ENCODE results near the gene TRIM24. TPM values are rescaled to one million over a fixed set of nuclear protein-coding genes. Genes with fewer than 3 reads are reported as not detected.

Gene TRIM24
- total RNA-seq, 1 donor from 2014 or later: 116 TPM

- peaks cover 2% of the 10 kb centered on the region for H3K27me3 Mint-ChIP-seq (ENCODE audit: insufficient read depth, low read depth)
- no peak overlapping the region for H3K27ac Mint-ChIP-seq
- H3K4me2 ChIP-seq: no peak overlapping the region
- TF ChIP-seq EZH2 (IDR thresholded peaks at IDR 0.05) (no peak), CTCF (IDR thresholded peaks at IDR 0.05) (no peak), EZH2phosphoT487 (IDR thresholded peaks at IDR 0.05) (no peak)
- peaks cover 70% of the 10 kb centered on the region for H3K36me3 ChIP-seq
- no peaks in the 10 kb centered on the region for H4K20me1 ChIP-seq (ENCODE audit: low read depth)
- peaks cover 27% of the 10 kb centered on the region for H3K9me3 Mint-ChIP-seq
- H3K36me3 Mint-ChIP-seq: peaks cover 74% of the 10 kb centered on the region
- H3K4me3 Mint-ChIP-seq: no peak overlapping the region
- peak; percentile 37 for DNase-seq (ENCODE audit: low spot score)
- H3K4me1 Mint-ChIP-seq: no peaks in the 10 kb centered on the region
- H3K79me2 ChIP-seq (ENCODE audit: low read depth): peaks cover 43% of the 10 kb centered on the region
- no peaks in the 10 kb centered on the region for H3K9me3 ChIP-seq (ENCODE audit: low read depth)
- H3K27ac ChIP-seq: no peak overlapping the region
- no peaks in the 10 kb centered on the region for H3K4me1 ChIP-seq
- H3K27me3 ChIP-seq: no peaks in the 10 kb centered on the region
- no peak overlapping the region for H2AFZ ChIP-seq (replicated peaks)
- H3K9ac ChIP-seq: no peak overlapping the region
- no peak overlapping the region for H3K4me3 ChIP-seq
- H3F3A ChIP-seq (ENCODE audit: low read depth): peaks cover 64% of the 10 kb centered on the region
Observed at GRCh38 chr7:138565451-138566114, 105.5 kb downstream of the TRIM24 start.

DNA sequence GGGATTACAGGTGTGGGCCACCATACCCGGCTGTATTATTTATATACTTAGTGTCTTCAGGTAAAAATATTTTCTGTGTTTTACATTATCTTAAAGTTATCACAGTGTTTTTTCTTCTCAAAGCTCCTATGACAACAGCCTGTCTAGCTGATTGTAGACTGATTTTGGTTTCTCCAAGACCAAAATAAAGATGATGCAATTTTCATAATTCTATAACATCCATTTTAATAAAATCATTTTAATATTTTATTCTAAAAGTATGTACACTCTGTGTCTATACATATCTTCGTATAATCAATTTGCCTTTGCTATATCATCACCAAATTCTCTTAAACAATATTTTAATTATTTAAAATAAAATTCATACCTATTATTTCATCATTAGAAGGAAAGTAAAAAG lies 108.6 kb downstream of the TRIM24 start:
- TF ChIP-seq EZH2phosphoT487 (IDR thresholded peaks at IDR 0.05) (no peak), EZH2 (IDR thresholded peaks at IDR 0.05) (no peak), CTCF (IDR thresholded peaks at IDR 0.05) (no peak)

DNA sequence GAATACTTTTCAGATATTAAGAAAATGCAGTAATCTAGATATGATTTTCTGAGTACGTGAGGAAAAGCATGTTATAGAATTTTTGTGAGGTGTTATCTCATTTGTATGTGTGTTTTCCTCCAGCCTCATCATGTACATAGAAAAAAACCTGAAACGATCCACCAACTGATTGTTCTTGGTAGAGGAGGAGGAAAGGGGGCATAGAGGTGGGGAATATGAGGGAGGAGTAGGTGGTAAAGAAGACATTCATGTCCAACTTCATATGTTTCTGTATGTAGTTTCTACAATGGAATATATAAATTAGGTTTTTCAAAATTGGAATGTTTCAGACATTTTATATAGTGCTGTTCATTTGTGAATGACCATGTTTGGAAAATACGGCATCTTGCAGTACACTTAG lies 109.4 kb downstream of the TRIM24 start:
- peak overlapping the region; percentile 51 for H3K27ac ChIP-seq
- H3K27me3 Mint-ChIP-seq (ENCODE audit: insufficient read depth, low read depth): no peaks in the 10 kb centered on the region
- H3K4me1 ChIP-seq: peaks cover 4% of the 10 kb centered on the region
- H3K4me2 ChIP-seq: no peak overlapping the region
- no peaks in the 10 kb centered on the region for H3K9me3 ChIP-seq (ENCODE audit: low read depth)
- peaks cover 10% of the 10 kb centered on the region for H3K9me3 Mint-ChIP-seq
- DNase-seq (ENCODE audit: low spot score): no peak
- no peak overlapping the region for H3K4me3 ChIP-seq
- H3F3A ChIP-seq (ENCODE audit: low read depth): peaks cover 63% of the 10 kb centered on the region
- no peak overlapping the region for H3K9ac ChIP-seq
- peaks cover 58% of the 10 kb centered on the region for H3K79me2 ChIP-seq (ENCODE audit: low read depth)
- peaks cover 81% of the 10 kb centered on the region for H3K36me3 ChIP-seq
- no peaks in the 10 kb centered on the region for H4K20me1 ChIP-seq (ENCODE audit: low read depth)
- H3K4me1 Mint-ChIP-seq: no peaks in the 10 kb centered on the region
- no peak overlapping the region for H2AFZ ChIP-seq (replicated peaks)
- H3K4me3 Mint-ChIP-seq: no peak overlapping the region
- H3K27ac Mint-ChIP-seq: no peak overlapping the region
- H3K27me3 ChIP-seq: no peaks in the 10 kb centered on the region
- TF ChIP-seq EZH2phosphoT487 (IDR thresholded peaks at IDR 0.05): no peak
- H3K36me3 Mint-ChIP-seq: peaks cover 67% of the 10 kb centered on the region

More for the DNA sequence above, 108.6 kb downstream of the TRIM24 start:
- Histone ChIP-seq H4K20me1 (ENCODE audit: low read depth) (no peaks in the 10 kb centered on the region), H3K9me3 (ENCODE audit: low read depth) (no peaks in the 10 kb centered on the region), H3K27ac (no peak overlapping the region), H3F3A (ENCODE audit: low read depth) (peaks cover 64% of the 10 kb centered on the region), H3K9ac (no peak overlapping the region), H3K4me3 (no peak overlapping the region), H2AFZ (replicated peaks) (no peak overlapping the region), H3K79me2 (ENCODE audit: low read depth) (peaks cover 58% of the 10 kb centered on the region), H3K4me2 (no peak overlapping the region), H3K27me3 (no peaks in the 10 kb centered on the region), H3K4me1 (no peaks in the 10 kb centered on the region), H3K36me3 (peaks cover 81% of the 10 kb centered on the region)
- Mint-ChIP-seq H3K27ac (no peak overlapping the region), H3K4me3 (no peak overlapping the region), H3K4me1 (no peaks in the 10 kb centered on the region), H3K36me3 (peaks cover 68% of the 10 kb centered on the region), H3K9me3 (peaks cover 16% of the 10 kb centered on the region), H3K27me3 (ENCODE audit: insufficient read depth, low read depth) (no peaks in the 10 kb centered on the region)
- no peak for DNase-seq (ENCODE audit: low spot score)

DNA sequence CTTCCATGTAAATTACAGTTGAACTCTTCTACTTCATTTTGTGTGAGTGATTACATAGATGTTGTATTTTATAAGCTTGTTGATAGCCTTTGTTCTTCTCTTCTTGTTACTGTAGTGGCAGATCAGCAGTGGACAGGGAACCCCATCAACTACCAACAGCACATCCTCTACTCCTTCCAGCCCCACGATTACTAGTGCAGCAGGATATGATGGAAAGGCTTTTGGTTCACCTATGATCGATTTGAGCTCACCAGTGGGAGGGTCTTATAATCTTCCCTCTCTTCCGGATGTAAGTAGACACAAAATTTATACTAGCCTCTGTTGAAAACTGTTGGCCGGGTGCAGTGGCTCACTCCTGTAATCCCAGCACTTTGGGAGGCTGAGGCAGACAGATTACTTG lies 110.7 kb downstream of the TRIM24 start:
- Mint-ChIP-seq H3K9me3 (no peaks in the 10 kb centered on the region), H3K4me1 (peaks cover 3% of the 10 kb centered on the region), H3K27ac (peak overlapping the region; percentile 16), H3K36me3 (peaks cover 60% of the 10 kb centered on the region), H3K4me3 (no peak overlapping the region), H3K27me3 (ENCODE audit: insufficient read depth, low read depth) (no peaks in the 10 kb centered on the region)
- Histone ChIP-seq H3K4me3 (no peak overlapping the region), H3K36me3 (peaks cover 71% of the 10 kb centered on the region), H3K4me2 (no peak overlapping the region), H3K4me1 (peaks cover 17% of the 10 kb centered on the region), H3K27me3 (no peaks in the 10 kb centered on the region), H4K20me1 (ENCODE audit: low read depth) (no peaks in the 10 kb centered on the region), H3K9me3 (ENCODE audit: low read depth) (no peaks in the 10 kb centered on the region), H3K9ac (no peak overlapping the region), H3K27ac (peak overlapping the region; percentile 9), H3K79me2 (ENCODE audit: low read depth) (peaks cover 70% of the 10 kb centered on the region), H3F3A (ENCODE audit: low read depth) (peaks cover 72% of the 10 kb centered on the region), H2AFZ (replicated peaks) (no peak overlapping the region)
- no peak for DNase-seq (ENCODE audit: low spot score)
- TF ChIP-seq CTCF (IDR thresholded peaks at IDR 0.05): no peak
- TF ChIP-seq EZH2phosphoT487 (IDR thresholded peaks at IDR 0.05): no peak
- no peak for TF ChIP-seq EZH2 (IDR thresholded peaks at IDR 0.05)

Measured in neural progenitor cell (in vitro differentiated cells).